Measurements from ENCODE around the gene HIPK3.
A peak's percentile ranks its signal among the peaks of the same experiment; 100 is the strongest.

The HIPK3 gene

DNA sequence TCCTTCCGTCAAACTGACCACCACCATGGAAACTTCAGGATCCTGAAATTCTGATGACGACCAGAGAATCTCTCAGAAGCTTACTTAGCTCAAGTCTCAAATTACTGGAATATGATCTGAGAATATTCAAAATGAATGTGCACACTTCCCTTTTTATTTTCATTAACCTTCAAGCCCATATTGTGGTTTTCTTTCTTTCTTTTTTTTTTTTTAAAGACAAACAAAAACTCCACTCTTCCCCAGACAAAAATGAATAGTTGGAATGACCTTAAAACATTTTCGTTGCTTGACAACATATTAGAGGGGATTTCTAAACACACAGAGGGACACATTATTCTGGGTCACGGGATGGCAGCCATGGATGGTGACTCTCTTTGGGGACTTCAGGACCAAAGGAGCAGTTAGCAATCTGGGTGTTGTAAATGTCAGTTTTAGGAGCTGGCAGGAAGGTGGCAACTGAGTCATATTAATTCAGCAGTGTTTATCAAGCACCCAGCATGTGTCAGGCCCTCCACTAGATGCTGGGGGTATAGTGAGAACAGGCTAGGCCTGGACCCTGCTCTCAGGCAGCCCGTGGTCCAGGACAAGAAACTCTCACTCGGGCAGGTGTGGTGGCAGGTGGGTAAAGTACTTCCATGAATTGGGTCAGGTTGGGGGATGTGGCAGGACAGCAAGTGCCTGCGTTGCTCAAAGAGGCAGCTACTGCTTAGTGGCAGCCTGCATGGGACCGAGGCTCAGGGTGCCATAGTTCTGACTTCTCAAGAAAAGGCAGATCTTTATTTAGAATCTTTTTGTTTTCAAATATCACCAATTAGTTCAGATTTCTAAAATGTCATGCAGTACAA is 126.1 kb downstream of the HIPK3 start:
- Histone ChIP-seq H3K4me3 (ENCODE audit: low read depth, low read length) (no peak overlapping the region), H3K27me3 (replicated peaks) (no peaks in the 10 kb centered on the region), H3K36me3 (replicated peaks) (no peaks in the 10 kb centered on the region), H3K27ac (peak overlapping the region; percentile 47)
- in situ Hi-C loops (cut with HindIII; ENCODE audit: low pct_ligation_motif_present, low sequenced_read_pairs) = no loop called here
- DNase-seq = peak; percentile 44
- TF ChIP-seq, protein P1, sequence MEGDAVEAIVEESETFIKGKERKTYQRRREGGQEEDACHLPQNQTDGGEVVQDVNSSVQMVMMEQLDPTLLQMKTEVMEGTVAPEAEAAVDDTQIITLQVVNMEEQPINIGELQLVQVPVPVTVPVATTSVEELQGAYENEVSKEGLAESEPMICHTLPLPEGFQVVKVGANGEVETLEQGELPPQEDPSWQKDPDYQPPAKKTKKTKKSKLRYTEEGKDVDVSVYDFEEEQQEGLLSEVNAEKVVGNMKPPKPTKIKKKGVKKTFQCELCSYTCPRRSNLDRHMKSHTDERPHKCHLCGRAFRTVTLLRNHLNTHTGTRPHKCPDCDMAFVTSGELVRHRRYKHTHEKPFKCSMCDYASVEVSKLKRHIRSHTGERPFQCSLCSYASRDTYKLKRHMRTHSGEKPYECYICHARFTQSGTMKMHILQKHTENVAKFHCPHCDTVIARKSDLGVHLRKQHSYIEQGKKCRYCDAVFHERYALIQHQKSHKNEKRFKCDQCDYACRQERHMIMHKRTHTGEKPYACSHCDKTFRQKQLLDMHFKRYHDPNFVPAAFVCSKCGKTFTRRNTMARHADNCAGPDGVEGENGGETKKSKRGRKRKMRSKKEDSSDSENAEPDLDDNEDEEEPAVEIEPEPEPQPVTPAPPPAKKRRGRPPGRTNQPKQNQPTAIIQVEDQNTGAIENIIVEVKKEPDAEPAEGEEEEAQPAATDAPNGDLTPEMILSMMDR (IDR thresholded peaks at IDR 0.05; ENCODE audit: low read depth, low read length, missing control alignments) = no peak

DNA sequence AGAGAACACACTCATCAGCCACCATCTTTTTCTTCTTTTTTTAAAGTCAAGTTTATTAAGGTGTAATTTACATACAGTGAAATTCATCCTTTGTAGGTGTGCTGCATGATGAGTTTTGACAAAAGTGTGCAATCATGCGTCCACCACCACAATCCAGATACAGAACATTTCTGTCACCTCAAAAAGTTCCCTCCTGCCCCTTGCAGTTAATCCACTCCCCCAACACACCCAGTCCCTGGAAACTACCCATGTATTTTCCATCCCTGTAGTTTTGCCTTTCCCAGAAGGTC is 126.7 kb downstream of the HIPK3 start:
- Histone ChIP-seq H3K27ac (no peak overlapping the region), H3K27me3 (replicated peaks) (no peaks in the 10 kb centered on the region), H3K36me3 (replicated peaks) (no peaks in the 10 kb centered on the region), H3K4me3 (ENCODE audit: low read depth, low read length) (no peak overlapping the region)
- TF ChIP-seq, protein P1 (IDR thresholded peaks at IDR 0.05; ENCODE audit: low read depth, low read length, missing control alignments) = no peak
- in situ Hi-C loops (cut with HindIII; ENCODE audit: low pct_ligation_motif_present, low sequenced_read_pairs) = no loop called here
- DNase-seq = no peak

DNA sequence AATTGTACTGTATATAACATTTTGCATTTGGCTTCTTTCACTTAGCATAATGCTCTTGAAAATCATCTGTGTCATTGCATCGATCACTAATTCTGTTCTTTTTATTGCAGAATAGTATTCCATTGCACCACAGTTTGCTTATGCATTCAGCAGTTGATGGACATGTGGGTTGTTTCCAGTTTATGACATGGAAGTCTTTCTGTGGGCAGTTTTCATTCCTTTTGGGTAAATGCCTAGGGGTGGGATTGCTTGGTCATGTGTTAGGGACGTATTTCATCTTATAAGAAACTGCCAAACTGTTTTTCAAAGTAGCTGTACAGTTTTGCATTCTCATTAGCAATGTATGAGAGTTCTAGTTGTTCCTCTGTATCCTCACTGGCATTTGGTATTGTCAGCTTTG is 127.0 kb downstream of the HIPK3 start:
- TF ChIP-seq, protein P1 (IDR thresholded peaks at IDR 0.05; ENCODE audit: low read depth, low read length, missing control alignments) = no peak
- no peak for DNase-seq
- in situ Hi-C loops (cut with HindIII; ENCODE audit: low pct_ligation_motif_present, low sequenced_read_pairs) = no loop called here
- Histone ChIP-seq H3K27ac (no peak overlapping the region), H3K36me3 (replicated peaks) (no peaks in the 10 kb centered on the region), H3K4me3 (ENCODE audit: low read depth, low read length) (no peak overlapping the region), H3K27me3 (replicated peaks) (no peaks in the 10 kb centered on the region)

DNA sequence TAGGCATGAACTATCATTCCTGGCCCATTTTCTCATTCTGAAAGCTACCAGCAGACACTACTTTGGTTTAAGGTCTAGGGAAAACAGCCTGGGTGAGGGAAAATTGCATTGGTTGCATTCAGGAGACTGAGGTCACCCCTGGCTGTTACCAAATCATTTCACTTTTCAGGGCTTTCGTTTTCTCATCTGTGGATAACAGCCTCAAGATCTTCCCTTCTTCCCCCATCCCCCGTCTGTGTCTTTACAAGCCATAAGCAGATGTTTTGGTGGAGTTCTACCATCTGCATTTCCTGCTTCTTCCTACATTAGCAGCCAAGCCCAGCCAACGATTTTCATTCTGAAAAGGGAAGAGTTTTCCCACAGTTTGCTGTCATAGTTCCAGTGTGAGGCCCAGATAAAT is 130.4 kb downstream of the HIPK3 start:
- Histone ChIP-seq H3K4me3 (ENCODE audit: low read depth, low read length) (no peak overlapping the region), H3K36me3 (replicated peaks) (no peaks in the 10 kb centered on the region), H3K27me3 (replicated peaks) (no peaks in the 10 kb centered on the region), H3K27ac (no peak overlapping the region)
- DNase-seq = no peak
- in situ Hi-C loops (cut with HindIII; ENCODE audit: low pct_ligation_motif_present, low sequenced_read_pairs) = no loop called here
- TF ChIP-seq, protein P1 (IDR thresholded peaks at IDR 0.05; ENCODE audit: low read depth, low read length, missing control alignments) = no peak

GRCh38 chr11:33387996-33388395 is 130.8 kb downstream of the HIPK3 start:
- no peak overlapping the region for H3K27ac ChIP-seq
- no peaks in the 10 kb centered on the region for H3K27me3 ChIP-seq (replicated peaks)
- no peak for DNase-seq
- H3K4me3 ChIP-seq (ENCODE audit: low read depth, low read length) = no peak overlapping the region
- TF ChIP-seq, protein P1 (IDR thresholded peaks at IDR 0.05; ENCODE audit: low read depth, low read length, missing control alignments) = no peak
- H3K36me3 ChIP-seq (replicated peaks) = no peaks in the 10 kb centered on the region
- in situ Hi-C loops (cut with HindIII; ENCODE audit: low pct_ligation_motif_present, low sequenced_read_pairs) = no loop called here

Data from brain microvascular endothelial cell (primary cell).